ENCODE measurements around the gene EXOC6B. TPM values are rescaled to one million over a fixed set of nuclear protein-coding genes. Genes with fewer than 3 reads are reported as not detected.
A peak's percentile ranks its signal among the peaks of the same experiment; 100 is the strongest.

The EXOC6B gene
- total and polyA plus RNA-seq, 2 of the 8 experiments (the other 6 are each of a cell fraction or from before 2014, with no cell fraction given), result 13.5 to 33.0 TPM

GRCh38 chr2:72750977-72751639, 74.7 kb downstream of the EXOC6B start (continued):
- peak; percentile 36 for TF ChIP-seq CHD7 (IDR thresholded peaks at IDR 0.05; ENCODE audit: insufficient replicate concordance, low read length)
- no peak for TF ChIP-seq KDM1A (IDR thresholded peaks at IDR 0.05; ENCODE audit: borderline replicate concordance, low read length)
- TF ChIP-seq CBX5 (IDR thresholded peaks at IDR 0.05; ENCODE audit: low read depth, low read length), result no peak
- no peak for TF ChIP-seq FOSL1 (IDR thresholded peaks at IDR 0.05; ENCODE audit: insufficient read depth, low read depth, low read length)
- TF ChIP-seq SP2 (IDR thresholded peaks at IDR 0.05; ENCODE audit: low read length), result no peak
- no peak for TF ChIP-seq SP1 (IDR thresholded peaks at IDR 0.05; ENCODE audit: low read depth, low read length)
- TF ChIP-seq SAP30 (IDR thresholded peaks at IDR 0.05; ENCODE audit: insufficient read depth, insufficient replicate concordance, low read length), result no peak
- TF ChIP-seq EGR1 (IDR thresholded peaks at IDR 0.05; ENCODE audit: borderline replicate concordance, low read depth, low read length), result no peak
- TF ChIP-seq RAD21 (IDR thresholded peaks at IDR 0.05 in 1 of 2, conservative IDR thresholded peaks at IDR 0.05 in 1 of 2; ENCODE audit: low read depth in 2 of 2, low read length in 2 of 2), result no peak
- TF ChIP-seq TAF1 (IDR thresholded peaks at IDR 0.05; ENCODE audit: low read depth, low read length), result no peak
